Neural cell (in vitro differentiated cells): ENCODE results near the gene ALDH16A1. TPM values are rescaled to one million over a fixed set of nuclear protein-coding genes. Genes with fewer than 3 reads are reported as not detected.
A peak's percentile ranks its signal among the peaks of the same experiment; 100 is the strongest.

Source experiments
- H2AFZ ChIP-seq: fragments of 200-600, 300-800 bp; sonication (generic), shearing (Covaris generic); 2 replicates; pipeline ENCODE4 v1.6.0; 2014; ENCODE audit warnings: low read depth, mild to moderate bottlenecking, antibody characterized with exemption, low read length, moderate library complexity
- H3F3A ChIP-seq: fragments of 200-600 bp; shearing (Covaris generic); 2 replicates; pipeline ENCODE4 v1.6.1; 2016; ENCODE audit warnings: mild to moderate bottlenecking, moderate library complexity, mixed read lengths, antibody characterized with exemption, low read length; ENCODE audit not compliant: insufficient read depth, poor library complexity, severe bottlenecking
- H3K27ac ChIP-seq: fragments of 200-600, 300-800 bp; sonication (generic), shearing (Covaris generic); 2 replicates; pipeline ENCODE4 v1.5.1; 2014; ENCODE audit warnings: mild to moderate bottlenecking, low read length, moderate library complexity
- H3K27me3 ChIP-seq: fragments of 300-800, 200-600 bp; sonication (generic), shearing (Covaris generic); 2 replicates; pipeline ENCODE4 v1.6.0; 2014; ENCODE audit warnings: mild to moderate bottlenecking, low read depth, low read length, moderate library complexity; ENCODE audit not compliant: insufficient read depth
- H3K36me3 ChIP-seq: fragments of 300-800, 200-600 bp; sonication (generic), shearing (Covaris generic); 2 replicates; pipeline ENCODE4 v1.5.1; 2014; ENCODE audit warnings: mild to moderate bottlenecking, antibody characterized with exemption, low read length, moderate library complexity; ENCODE audit not compliant: insufficient read depth
- H3K4me2 ChIP-seq: fragments of 300-800, 200-600 bp; sonication (generic), shearing (Covaris generic); 2 replicates; pipeline ENCODE4 v1.6.0; 2014; ENCODE audit warnings: mild to moderate bottlenecking, low read length
- H3K4me3 ChIP-seq: fragments of 300-800, 200-600 bp; sonication (generic), shearing (Covaris generic); 2 replicates; pipeline ENCODE4 v1.5.1; 2014; ENCODE audit warnings: mild to moderate bottlenecking, low read length, moderate library complexity
- H3K79me2 ChIP-seq: fragments of 200-600 bp; shearing (Covaris generic); replicated peaks from 2 replicates; pipeline ENCODE4 v1.6.0; 2014; ENCODE audit warnings: mild to moderate bottlenecking, low read length, moderate library complexity; ENCODE audit not compliant: insufficient read depth
- H3K9ac ChIP-seq: fragments of 300-800, 200-600 bp; sonication (generic), shearing (Covaris generic); 2 replicates; pipeline ENCODE4 v1.6.1; 2016; ENCODE audit warnings: mild to moderate bottlenecking, low read length, mixed read lengths
- H3K9me2 ChIP-seq: fragments of 200-600 bp; shearing (Covaris generic); 2 replicates; pipeline ENCODE4 v1.6.1; 2016; ENCODE audit warnings: mild to moderate bottlenecking, low read length, mixed read lengths; ENCODE audit not compliant: insufficient read depth
- H3K9me3 ChIP-seq: fragments of 200-600, 300-800 bp; sonication (generic), shearing (Covaris generic); 2 replicates; pipeline ENCODE4 v1.6.1; 2016; ENCODE audit warnings: mild to moderate bottlenecking, mixed run types, low read length, moderate library complexity, mixed read lengths
- H4K20me1 ChIP-seq: fragments of 200-600 bp; shearing (Covaris generic); 2 replicates; pipeline ENCODE4 v1.6.1; 2016; ENCODE audit warnings: mild to moderate bottlenecking, mixed run types; ENCODE audit not compliant: insufficient read depth
- CTCF ChIP-seq: fragments of 450-650 bp; IDR thresholded peaks from 2 replicates; pipeline ENCODE4 v1.5.1; 2014; ENCODE audit warnings: antibody characterized with exemption, mild to moderate bottlenecking, moderate library complexity; ENCODE audit not compliant: poor library complexity, severe bottlenecking
- EP300 ChIP-seq: fragments of 450-650 bp; conservative IDR thresholded peaks from 2 replicates; pipeline ENCODE4 v1.6.1; 2014; ENCODE audit warnings: antibody characterized with exemption, mild to moderate bottlenecking, moderate library complexity; ENCODE audit not compliant: poor library complexity, severe bottlenecking
- EZH2 ChIP-seq: fragments of 200-600, 300-800 bp; shearing (Covaris generic), sonication (generic); IDR thresholded peaks from 2 replicates; pipeline ENCODE4 v1.6.1; 2014; ENCODE audit warnings: antibody characterized with exemption, low read length, borderline replicate concordance, mild to moderate bottlenecking; ENCODE audit not compliant: insufficient read depth, poor library complexity, severe bottlenecking
- MXI1 ChIP-seq: fragments of 450-650 bp; conservative IDR thresholded peaks from 2 replicates; pipeline ENCODE4 v1.6.1; 2014; ENCODE audit warnings: antibody characterized with exemption, mild to moderate bottlenecking; ENCODE audit not compliant: poor library complexity, severe bottlenecking
- POLR2AphosphoS5 ChIP-seq: IDR thresholded peaks from 2 replicates; pipeline ENCODE4 v1.6.1; 2012
- RAD21 ChIP-seq: fragments of 450-650 bp; conservative IDR thresholded peaks from 2 replicates; pipeline ENCODE4 v1.6.1; 2014; ENCODE audit warnings: antibody characterized with exemption, mild to moderate bottlenecking, moderate library complexity
- REST ChIP-seq: IDR thresholded peaks from 2 replicates; pipeline ENCODE4 v1.6.1; 2012; ENCODE audit warnings: borderline replicate concordance
- SMC3 ChIP-seq: fragments of 450-650 bp; conservative IDR thresholded peaks from 2 replicates; pipeline ENCODE4 v1.6.1; 2014; ENCODE audit warnings: antibody characterized with exemption, mild to moderate bottlenecking, moderate library complexity; ENCODE audit not compliant: poor library complexity
- TAF1 ChIP-seq: IDR thresholded peaks from 2 replicates; pipeline ENCODE4 v1.6.1; 2012; ENCODE audit warnings: low read depth
- polyA plus RNA-seq: library from polyadenylated mRNA; depleted of rRNA; stranded (reverse); fragments of >200 nt; gene quantifications from 2 replicates; pipeline ENCODE4 v1.2.3, GENCODE V29; 2014

The ALDH16A1 gene
- polyA plus RNA-seq, 1 donor from 2014 or later = 13.5 TPM

GRCh38 chr19:49450405-49450804 lies 2.6 kb upstream of the ALDH16A1 start:
- H3K27me3 ChIP-seq = no peaks in the 10 kb centered on the region
- H3K9me2 ChIP-seq = no peaks in the 10 kb centered on the region
- peaks cover 6% of the 10 kb centered on the region for H3K79me2 ChIP-seq
- H3K36me3 ChIP-seq = no peaks in the 10 kb centered on the region
- peak overlapping the region; percentile 78 for H3K9ac ChIP-seq
- no peaks in the 10 kb centered on the region for H3K9me3 ChIP-seq
- H2AFZ ChIP-seq = no peak overlapping the region
- H3K4me2 ChIP-seq = peak overlapping the region; percentile 45
- H4K20me1 ChIP-seq = no peaks in the 10 kb centered on the region
- no peak overlapping the region for H3K27ac ChIP-seq
- peak overlapping the region; percentile 85 for H3K4me3 ChIP-seq
- H3F3A ChIP-seq = peaks cover 5% of the 10 kb centered on the region
- no peak for TF ChIP-seq POLR2AphosphoS5
- no peak for TF ChIP-seq EZH2
- no peak for TF ChIP-seq CTCF
- TF ChIP-seq SMC3 = no peak
- no peak for TF ChIP-seq RAD21
- TF ChIP-seq TAF1 = no peak
- TF ChIP-seq EP300 = no peak
- no peak for TF ChIP-seq REST
- TF ChIP-seq MXI1 = no peak

GRCh38 chr19:49451430-49452181 lies 1.4 kb upstream of the ALDH16A1 start, which contains the start of gene PIH1D1:
TSS of gene PIH1D1 (minus strand) at chr19:49451814. CDS start at chr19:49451574, 240 bp downstream.
- peak within 1 kb of the TSS; percentile 99 for H3K27ac ChIP-seq
- peak within 1 kb of the TSS; percentile 85 for H3K4me3 ChIP-seq
- H3K36me3 ChIP-seq = no peaks in the 10 kb centered on the region
- H3K9me2 ChIP-seq = no peaks in the 10 kb centered on the region
- H2AFZ ChIP-seq = peak within 1 kb of the TSS; percentile 94
- peaks cover 6% of the 10 kb centered on the region for H3K79me2 ChIP-seq
- peak within 1 kb of the TSS; percentile 91 for H3K9ac ChIP-seq
- no peaks in the 10 kb centered on the region for H3K9me3 ChIP-seq
- H3F3A ChIP-seq = peaks cover 5% of the 10 kb centered on the region
- H3K4me2 ChIP-seq = peak within 1 kb of the TSS; percentile 45
- no peaks in the 10 kb centered on the region for H3K27me3 ChIP-seq
- TF ChIP-seq EZH2 = no peak
- TF ChIP-seq RAD21 = peak; percentile 22
- peak; percentile 97 for TF ChIP-seq POLR2AphosphoS5
- peak; percentile 55 for TF ChIP-seq CTCF
- peak; percentile 33 for TF ChIP-seq SMC3
- TF ChIP-seq TAF1 = no peak
- TF ChIP-seq REST = peak; percentile 54
- no peak for TF ChIP-seq EP300
- TF ChIP-seq MXI1 = peak; percentile 86
- no peaks in the 10 kb centered on the region for H4K20me1 ChIP-seq
